Ishikawa (cell line): ENCODE data around the gene MZB1.

Experiments
- CEBPB ChIP-seq: IDR thresholded peaks from 2 replicates; pipeline ENCODE4 v1.6.1; 2012
- CREB1 ChIP-seq: IDR thresholded peaks from 2 replicates; pipeline ENCODE4 v1.6.1; 2012; ENCODE audit warnings: low read depth
- EGR1 ChIP-seq: IDR thresholded peaks from 2 replicates; pipeline ENCODE4 v1.6.1; 2012
- EP300 ChIP-seq: IDR thresholded peaks from 2 replicates; pipeline ENCODE4 v1.6.1; 2012; ENCODE audit warnings: borderline replicate concordance
- FOXM1 ChIP-seq: IDR thresholded peaks from 2 replicates; pipeline ENCODE4 v1.6.1; 2012; ENCODE audit warnings: low read depth, borderline replicate concordance
- NFIC ChIP-seq: IDR thresholded peaks from 2 replicates; pipeline ENCODE4 v1.6.1; 2012
- RAD21 ChIP-seq: IDR thresholded peaks from 2 replicates; pipeline ENCODE4 v1.6.1; 2012; ENCODE audit warnings: low read depth
- TAF1 ChIP-seq: IDR thresholded peaks from 2 replicates; pipeline ENCODE4 v1.6.1; 2012; ENCODE audit warnings: low read depth, mild to moderate bottlenecking
- TCF12 ChIP-seq: IDR thresholded peaks from 2 replicates; pipeline ENCODE4 v1.6.1; 2012; ENCODE audit warnings: low read depth
- TEAD4 ChIP-seq: IDR thresholded peaks from 2 replicates; pipeline ENCODE4 v1.6.1; 2012
- YY1 ChIP-seq: IDR thresholded peaks from 2 replicates; pipeline ENCODE4 v1.6.1; 2012; ENCODE audit warnings: low read depth
- ZBTB7A ChIP-seq: IDR thresholded peaks from 2 replicates; pipeline ENCODE4 v1.6.1; 2012; ENCODE audit warnings: low read depth
- TF ChIP-seq, protein P1 (sequence below): IDR thresholded peaks from 2 replicates; pipeline ENCODE4 v1.6.1; 2012
- TF ChIP-seq, protein P2 (sequence below): IDR thresholded peaks from 2 replicates; pipeline ENCODE4 v1.6.1; 2012; ENCODE audit warnings: low read depth, mild to moderate bottlenecking
- TF ChIP-seq, protein P3 (sequence below): IDR thresholded peaks from 2 replicates; pipeline ENCODE4 v1.6.1; 2012

MZB1 gene

DNA sequence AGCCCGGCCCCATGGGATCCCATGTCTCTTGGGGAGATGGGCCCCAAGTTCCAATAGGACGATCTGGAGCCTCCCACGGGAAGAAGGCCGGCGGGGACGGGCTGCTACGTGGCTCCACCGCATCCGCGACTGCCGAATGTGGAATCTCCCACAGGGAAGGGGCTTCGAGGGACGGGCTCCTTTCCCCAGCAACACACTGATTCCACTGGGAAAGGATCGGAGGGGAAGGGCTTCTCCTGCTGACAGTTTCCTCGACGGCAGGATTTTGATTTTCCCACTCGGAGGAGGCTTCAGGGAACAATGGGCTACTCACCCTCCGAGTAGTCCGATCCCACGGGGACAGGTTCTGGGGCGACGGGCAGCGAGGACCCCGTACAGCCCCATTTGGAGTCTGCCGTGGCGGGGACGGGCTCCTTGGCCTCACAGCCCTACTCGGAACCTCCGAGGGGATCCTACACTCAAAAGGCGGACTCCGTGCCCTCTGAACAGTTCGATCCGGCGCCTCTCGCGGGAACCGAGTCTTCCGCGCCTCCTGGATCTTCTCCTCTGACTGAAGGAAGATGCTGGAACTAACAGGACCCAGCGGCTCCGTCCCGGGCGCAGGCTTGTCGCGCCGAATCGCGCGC is 3.9 kb upstream of the MZB1 start:
- TF ChIP-seq RAD21 (no peak), NFIC (no peak), ZBTB7A (no peak), FOXM1 (no peak), TCF12 (no peak)

DNA sequence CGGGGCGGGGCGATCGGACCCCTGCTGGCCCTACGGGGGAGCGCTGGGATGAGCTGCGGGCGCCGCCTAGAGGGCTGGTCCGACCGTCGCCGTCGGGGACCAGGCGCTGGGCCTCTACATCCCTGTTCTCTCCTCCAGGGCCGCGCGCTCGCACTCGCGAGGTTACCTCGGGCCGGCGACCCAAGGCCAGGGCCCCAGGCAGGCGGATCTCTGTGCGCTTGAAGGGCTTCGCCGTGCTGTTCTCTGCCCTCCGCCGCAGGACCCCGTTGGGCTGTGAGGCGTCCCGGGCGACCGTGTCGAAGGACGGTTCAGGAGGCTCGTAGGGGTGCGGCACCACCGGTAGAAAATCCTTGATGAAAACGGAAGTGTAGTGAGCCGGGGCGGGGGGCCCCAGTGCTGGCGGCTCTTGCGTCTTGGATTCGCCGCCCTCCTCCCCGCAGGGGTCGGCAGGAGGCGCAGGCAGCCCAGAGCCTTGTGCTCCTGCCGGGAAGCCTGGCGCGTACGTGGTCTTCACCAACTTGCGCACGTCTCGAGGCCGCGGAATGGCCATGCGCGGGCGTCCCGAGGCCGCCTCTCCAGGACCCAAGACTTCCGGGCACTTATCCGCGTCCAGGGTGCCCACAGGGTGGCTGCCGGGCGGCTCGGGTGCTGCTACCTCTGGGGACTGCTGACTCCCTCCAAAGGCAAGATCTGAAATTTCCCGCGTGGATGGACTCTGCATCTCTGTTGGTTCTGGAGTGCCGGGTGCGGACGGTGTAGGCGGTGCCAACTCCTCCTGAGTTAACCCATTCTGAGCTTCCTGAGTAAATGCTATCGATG is 3.2 kb upstream of the MZB1 start:
- TF ChIP-seq, protein P1, sequence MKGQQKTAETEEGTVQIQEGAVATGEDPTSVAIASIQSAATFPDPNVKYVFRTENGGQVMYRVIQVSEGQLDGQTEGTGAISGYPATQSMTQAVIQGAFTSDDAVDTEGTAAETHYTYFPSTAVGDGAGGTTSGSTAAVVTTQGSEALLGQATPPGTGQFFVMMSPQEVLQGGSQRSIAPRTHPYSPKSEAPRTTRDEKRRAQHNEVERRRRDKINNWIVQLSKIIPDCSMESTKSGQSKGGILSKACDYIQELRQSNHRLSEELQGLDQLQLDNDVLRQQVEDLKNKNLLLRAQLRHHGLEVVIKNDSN = no peak
- TF ChIP-seq EP300 (no peak), YY1 (no peak), TAF1 (no peak), CEBPB (no peak), ZBTB7A (no peak)

DNA sequence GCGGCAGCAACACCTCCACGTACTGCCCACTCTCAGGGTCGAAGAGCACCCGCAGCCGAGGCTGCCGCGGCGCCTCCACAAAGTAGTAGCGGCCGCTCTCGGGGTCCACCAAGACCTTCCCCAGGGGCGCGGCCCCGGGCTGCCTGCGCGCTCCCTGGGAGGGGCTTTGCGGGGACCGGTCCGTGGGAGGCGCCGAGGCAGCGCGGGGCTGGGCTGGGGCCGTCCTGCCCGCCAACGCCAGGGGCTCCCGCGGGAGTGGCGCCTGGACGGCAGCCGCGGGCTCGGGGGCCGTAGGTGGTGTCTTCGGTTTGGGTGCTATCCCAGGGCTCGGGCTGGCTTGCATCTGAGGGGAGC is 2.6 kb upstream of the MZB1 start:
- TF ChIP-seq, protein P2, sequence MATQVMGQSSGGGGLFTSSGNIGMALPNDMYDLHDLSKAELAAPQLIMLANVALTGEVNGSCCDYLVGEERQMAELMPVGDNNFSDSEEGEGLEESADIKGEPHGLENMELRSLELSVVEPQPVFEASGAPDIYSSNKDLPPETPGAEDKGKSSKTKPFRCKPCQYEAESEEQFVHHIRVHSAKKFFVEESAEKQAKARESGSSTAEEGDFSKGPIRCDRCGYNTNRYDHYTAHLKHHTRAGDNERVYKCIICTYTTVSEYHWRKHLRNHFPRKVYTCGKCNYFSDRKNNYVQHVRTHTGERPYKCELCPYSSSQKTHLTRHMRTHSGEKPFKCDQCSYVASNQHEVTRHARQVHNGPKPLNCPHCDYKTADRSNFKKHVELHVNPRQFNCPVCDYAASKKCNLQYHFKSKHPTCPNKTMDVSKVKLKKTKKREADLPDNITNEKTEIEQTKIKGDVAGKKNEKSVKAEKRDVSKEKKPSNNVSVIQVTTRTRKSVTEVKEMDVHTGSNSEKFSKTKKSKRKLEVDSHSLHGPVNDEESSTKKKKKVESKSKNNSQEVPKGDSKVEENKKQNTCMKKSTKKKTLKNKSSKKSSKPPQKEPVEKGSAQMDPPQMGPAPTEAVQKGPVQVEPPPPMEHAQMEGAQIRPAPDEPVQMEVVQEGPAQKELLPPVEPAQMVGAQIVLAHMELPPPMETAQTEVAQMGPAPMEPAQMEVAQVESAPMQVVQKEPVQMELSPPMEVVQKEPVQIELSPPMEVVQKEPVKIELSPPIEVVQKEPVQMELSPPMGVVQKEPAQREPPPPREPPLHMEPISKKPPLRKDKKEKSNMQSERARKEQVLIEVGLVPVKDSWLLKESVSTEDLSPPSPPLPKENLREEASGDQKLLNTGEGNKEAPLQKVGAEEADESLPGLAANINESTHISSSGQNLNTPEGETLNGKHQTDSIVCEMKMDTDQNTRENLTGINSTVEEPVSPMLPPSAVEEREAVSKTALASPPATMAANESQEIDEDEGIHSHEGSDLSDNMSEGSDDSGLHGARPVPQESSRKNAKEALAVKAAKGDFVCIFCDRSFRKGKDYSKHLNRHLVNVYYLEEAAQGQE = no peak
- TF ChIP-seq CREB1 (no peak), TAF1 (no peak), RAD21 (no peak), TEAD4 (no peak), YY1 (no peak), NFIC (no peak), CEBPB (no peak), EGR1 (no peak)
- TF ChIP-seq, protein P3, sequence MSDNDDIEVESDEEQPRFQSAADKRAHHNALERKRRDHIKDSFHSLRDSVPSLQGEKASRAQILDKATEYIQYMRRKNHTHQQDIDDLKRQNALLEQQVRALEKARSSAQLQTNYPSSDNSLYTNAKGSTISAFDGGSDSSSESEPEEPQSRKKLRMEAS = no peak
- TF ChIP-seq, protein P1 = no peak

DNA sequence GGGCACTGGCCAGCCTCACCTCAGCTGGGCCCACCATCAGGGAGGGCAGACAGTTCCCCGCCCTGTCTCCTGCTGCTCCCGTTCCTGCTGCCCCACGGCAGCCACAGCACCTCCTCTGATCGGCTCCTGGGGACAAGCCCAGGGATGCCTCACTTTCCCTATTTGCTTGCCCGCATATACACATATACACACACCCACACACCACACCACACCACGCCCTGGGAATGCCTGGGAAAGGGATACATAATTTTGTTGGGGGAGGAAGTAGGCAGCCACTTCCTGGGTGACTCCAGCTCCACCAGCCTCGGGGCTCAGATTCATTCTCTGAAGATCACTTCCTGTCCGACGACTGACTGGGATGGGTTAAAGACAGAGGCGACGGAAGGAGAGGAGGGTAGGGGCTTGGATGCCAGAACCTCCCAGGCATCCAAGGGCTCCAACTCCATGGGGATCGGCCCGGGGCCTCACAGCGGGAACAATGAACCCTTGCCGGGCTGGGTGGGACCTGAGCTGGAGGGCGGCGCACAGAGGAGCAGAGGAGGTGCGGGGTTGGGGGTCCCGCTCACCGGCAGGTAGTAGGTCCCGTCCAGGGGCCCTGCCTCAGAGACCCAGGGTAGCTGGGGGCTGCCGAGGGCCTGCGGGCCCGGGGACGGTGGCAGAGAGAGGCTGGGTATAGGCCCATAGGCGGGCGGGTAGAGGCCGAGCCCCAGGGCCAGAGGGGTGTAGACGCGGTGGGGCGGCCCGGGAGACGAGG is 2.0 kb upstream of the MZB1 start:
- no peak for TF ChIP-seq TCF12
- TF ChIP-seq YY1 = no peak

DNA sequence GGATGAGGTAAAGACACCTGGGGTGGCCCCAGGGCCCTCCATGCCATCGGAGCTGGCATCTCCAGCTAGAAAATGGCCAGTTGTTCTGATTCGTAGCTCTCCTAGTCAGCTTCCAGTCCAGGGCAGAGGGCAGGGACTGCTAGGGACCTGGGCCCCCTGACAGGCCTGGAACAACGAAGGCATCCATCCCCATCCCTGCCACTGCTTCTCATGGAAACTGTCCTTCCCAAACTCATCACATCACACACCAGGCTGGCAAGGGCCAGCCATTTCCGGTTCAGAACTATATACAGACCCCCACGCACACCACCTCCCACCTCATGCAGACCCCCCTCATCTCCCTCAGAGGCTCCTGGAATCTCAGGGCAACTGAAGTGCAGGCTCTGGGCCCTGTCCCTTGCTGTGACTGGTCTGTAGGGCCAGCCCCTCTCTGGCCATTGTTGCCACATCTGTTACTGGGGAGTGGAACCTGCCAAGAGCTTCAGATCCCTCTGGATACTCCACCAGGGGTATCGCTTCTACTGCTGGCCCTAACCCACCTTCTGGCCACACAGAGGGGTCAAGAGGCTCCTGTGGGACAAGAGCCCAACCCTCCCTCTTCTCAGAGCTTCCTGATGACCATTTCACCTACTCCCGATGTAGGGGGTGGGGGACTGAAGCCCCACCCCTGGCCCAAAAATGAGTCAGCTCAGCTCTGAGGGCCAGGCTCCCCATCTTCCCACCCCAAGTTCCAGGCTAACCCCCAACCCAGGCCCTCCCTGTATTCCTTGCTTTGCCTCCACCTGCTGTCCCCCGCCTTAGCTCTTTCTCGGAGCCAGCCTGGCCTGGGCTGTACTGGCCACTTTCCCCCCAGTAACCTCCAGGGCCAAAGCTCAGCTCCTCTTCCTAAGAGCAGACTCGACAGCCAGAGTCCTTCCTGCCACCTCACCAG is 1.2 kb upstream of the MZB1 start:
- TF ChIP-seq, protein P1 = no peak
- TF ChIP-seq EP300 (no peak), FOXM1 (no peak), TEAD4 (no peak), TAF1 (no peak), ZBTB7A (no peak), RAD21 (no peak), CEBPB (no peak), EGR1 (no peak), YY1 (no peak), TCF12 (no peak), CREB1 (no peak), NFIC (no peak)
- TF ChIP-seq, protein P3 = no peak
- TF ChIP-seq, protein P2 = no peak
